H1 (cell line): ENCODE measurements around the gene RBAK. TPM values are rescaled to one million over a fixed set of nuclear protein-coding genes. Genes with fewer than 3 reads are reported as not detected.

Experiments used
- CTCF ChIA-PET: fragments of 300-600 bp; sonication (Branson Sonifier 250); formaldehyde crosslinking; loops from one replicate; lab custom pipeline; 2021; ENCODE audit not compliant: partially characterized antibody; lab: Charles Lee
- POLR2A ChIA-PET: fragments of 300-600 bp; sonication (Branson Sonifier 250); formaldehyde crosslinking; loops from one replicate; lab custom pipeline; 2021; ENCODE audit warnings: inconsistent platforms; ENCODE audit not compliant: partially characterized antibody; lab: Charles Lee
- DNase-seq, 2 experiments: peaks; one replicate each; pipeline versions ENCODE4 v3.0.0 to v3.0.0-alpha.2; 2010 to 2022; ENCODE audit warnings: low spot score in 2 of 2, low read depth in 1 of 2, mixed read lengths in 1 of 2
- FAIRE-seq: peaks from 2 replicates; lab custom pipeline; 2011; peaks lifted over from hg19 to GRCh38; lab: Jason Lieb, UNC
- H2AFZ ChIP-seq: 2 replicates; pipeline ENCODE4 v1.8.1; 2012; ENCODE audit warnings: low read length, inconsistent platforms
- H2AK5ac ChIP-seq: 2 replicates; pipeline ENCODE4 v1.6.1; 2013; ENCODE audit warnings: low read depth, low read length
- H2BK120ac ChIP-seq: replicated peaks from 2 replicates; pipeline ENCODE3; 2013; ENCODE audit warnings: low read depth, low read length, inconsistent platforms
- H2BK12ac ChIP-seq: 2 replicates; pipeline ENCODE4 v1.6.1; 2013; ENCODE audit warnings: low read depth, low read length
- H2BK15ac ChIP-seq: 2 replicates; pipeline ENCODE4 v1.6.1; 2013; ENCODE audit warnings: low read length
- H2BK20ac ChIP-seq: 2 replicates; pipeline ENCODE4 v1.6.1; 2013; ENCODE audit warnings: low read length
- H2BK5ac ChIP-seq: 2 replicates; pipeline ENCODE4 v1.6.1; 2013; ENCODE audit warnings: low read depth, low read length
- H3K14ac ChIP-seq: 2 replicates; pipeline ENCODE4 v1.6.1; 2013; ENCODE audit warnings: inconsistent platforms; ENCODE audit not compliant: insufficient read length
- H3K18ac ChIP-seq: 2 replicates; pipeline ENCODE4 v1.6.1; 2013; ENCODE audit warnings: low read length; ENCODE audit errors: extremely low read depth
- H3K23ac ChIP-seq: 2 replicates; pipeline ENCODE4 v1.6.1; 2013; ENCODE audit warnings: inconsistent platforms; ENCODE audit not compliant: insufficient read length
- H3K23me2 ChIP-seq: 2 replicates; pipeline ENCODE4 v1.6.1; 2013; ENCODE audit warnings: low read depth, low read length
- H3K27ac ChIP-seq: 2 replicates; pipeline ENCODE4 v1.6.1; 2011; ENCODE audit warnings: low read depth, low read length, inconsistent platforms
- H3K27me3 ChIP-seq, 4 experiments: replicated peaks in 1 of 4; 1 replicate in 1 of 4; 2 replicates in 3 of 4; pipeline versions ENCODE4 v1.6.1 to v1.8.1; 2011 to 2013; ENCODE audit warnings: low read length in 3 of 4, mild to moderate bottlenecking in 3 of 4, inconsistent platforms in 2 of 4, mixed read lengths in 2 of 4, moderate library complexity in 1 of 4; ENCODE audit not compliant: control insufficient read depth in 3 of 4, insufficient read depth in 3 of 4; ENCODE audit errors: extremely low read depth in 1 of 4
- H3K36me3 ChIP-seq, 4 experiments: 2 replicates each; pipeline versions ENCODE4 v1.6.1 to v1.8.1; 2011 to 2013; ENCODE audit warnings: mild to moderate bottlenecking in 4 of 4, low read length in 3 of 4, moderate library complexity in 2 of 4, control low read depth in 1 of 4, inconsistent platforms in 1 of 4; ENCODE audit not compliant: insufficient read depth in 4 of 4, control insufficient read depth in 2 of 4
- H3K4ac ChIP-seq: replicated peaks from 2 replicates; pipeline ENCODE3; 2013; ENCODE audit warnings: low read length, low read depth, mixed read lengths, inconsistent platforms; ENCODE audit not compliant: insufficient read length
- H3K4me1 ChIP-seq, 4 experiments: replicated peaks in 1 of 4; 1 replicate in 1 of 4; 2 replicates in 3 of 4; pipeline versions ENCODE4 v1.6.1 to v1.8.1; 2011 to 2013; ENCODE audit warnings: low read length in 3 of 4, inconsistent platforms in 2 of 4, mixed read lengths in 1 of 4; ENCODE audit not compliant: insufficient read depth in 4 of 4, control insufficient read depth in 3 of 4
- H3K4me2 ChIP-seq, 2 experiments: 2 replicates each; pipeline versions ENCODE4 v1.6.1 to v1.8.1; 2011 to 2013; ENCODE audit warnings: low read depth in 2 of 2, low read length in 2 of 2, control low read depth in 1 of 2, inconsistent platforms in 1 of 2, mild to moderate bottlenecking in 1 of 2; ENCODE audit not compliant: insufficient read depth in 1 of 2
- H3K4me3 ChIP-seq, 4 experiments: fragments of 200-600, 300-600 bp in 1 of 4; sonication (generic), shearing (Covaris generic), sonication (Bioruptor Twin) in 1 of 4; 2 replicates each; pipeline versions ENCODE4 v1.5.1 to v1.8.1; 2011 to 2016; ENCODE audit warnings: low read length in 4 of 4, low read depth in 3 of 4, control low read depth in 2 of 4, inconsistent platforms in 2 of 4, mild to moderate bottlenecking in 2 of 4, mixed read lengths in 1 of 4, moderate library complexity in 1 of 4; ENCODE audit not compliant: insufficient read depth in 2 of 4; ENCODE audit errors: extremely low read depth in 1 of 4
- H3K56ac ChIP-seq: replicated peaks from 2 replicates; pipeline ENCODE3; 2013; ENCODE audit warnings: low read depth, mild to moderate bottlenecking, mixed read lengths, low read length, inconsistent platforms; ENCODE audit not compliant: insufficient read length
- H3K79me1 ChIP-seq: 2 replicates; pipeline ENCODE4 v1.6.1; 2013; ENCODE audit warnings: low read depth, low read length, control low read depth
- H3K79me2 ChIP-seq, 2 experiments: 2 replicates each; pipeline versions ENCODE4 v1.6.1 to v1.8.1; 2012 to 2013; ENCODE audit warnings: low read length in 2 of 2, mild to moderate bottlenecking in 2 of 2, inconsistent platforms in 1 of 2; ENCODE audit not compliant: insufficient read depth in 2 of 2, control insufficient read depth in 1 of 2
- H3K9ac ChIP-seq, 4 experiments: replicated peaks in 1 of 4; 1 replicate in 1 of 4; 2 replicates in 3 of 4; pipeline versions ENCODE4 v1.6.1 to v1.8.1; 2011 to 2013; ENCODE audit warnings: low read depth in 3 of 4, low read length in 3 of 4, control low read depth in 2 of 4, mild to moderate bottlenecking in 2 of 4, moderate library complexity in 2 of 4, inconsistent platforms in 1 of 4; ENCODE audit errors: extremely low read depth in 1 of 4
- H3K9me3 ChIP-seq, 2 experiments: 2 replicates each; pipeline versions ENCODE4 v1.6.1 to v1.8.1; 2012 to 2013; ENCODE audit warnings: mild to moderate bottlenecking in 2 of 2, moderate library complexity in 2 of 2, control low read depth in 1 of 2, inconsistent platforms in 1 of 2, low read depth in 1 of 2, low read length in 1 of 2, mixed read lengths in 1 of 2; ENCODE audit not compliant: insufficient read depth in 2 of 2
- H4K20me1 ChIP-seq, 2 experiments: replicated peaks in 1 of 2; 2 replicates each; pipeline versions ENCODE3 to v1.8.1; 2011 to 2013; ENCODE audit warnings: inconsistent platforms in 2 of 2, low read length in 2 of 2, mild to moderate bottlenecking in 1 of 2; ENCODE audit not compliant: insufficient read depth in 2 of 2, control insufficient read depth in 1 of 2
- H4K5ac ChIP-seq: 2 replicates; pipeline ENCODE4 v1.6.1; 2013; ENCODE audit warnings: low read length, low read depth, mixed read lengths, inconsistent platforms; ENCODE audit not compliant: insufficient read length
- H4K8ac ChIP-seq: 2 replicates; pipeline ENCODE4 v1.8.0; 2013; ENCODE audit warnings: mild to moderate bottlenecking, moderate library complexity, low read length, inconsistent platforms; ENCODE audit not compliant: insufficient read depth; ENCODE audit errors: extremely low read depth
- H4K91ac ChIP-seq: replicated peaks from 2 replicates; pipeline ENCODE3; 2013; ENCODE audit warnings: low read length, mixed read lengths, inconsistent platforms; ENCODE audit not compliant: insufficient read length
- BACH1 ChIP-seq: IDR thresholded peaks from 2 replicates; pipeline ENCODE4 v1.6.1; 2012; ENCODE audit warnings: low read length, improper control_type of control experiment
- BCL11A ChIP-seq, 2 experiments: IDR thresholded peaks; one replicate each; pipeline ENCODE4 v1.6.1; 2011; ENCODE audit warnings: low read depth in 2 of 2, low read length in 2 of 2, mild to moderate bottlenecking in 2 of 2
- CEBPB ChIP-seq: IDR thresholded peaks from 2 replicates; pipeline ENCODE4 v1.6.1; 2012; ENCODE audit warnings: low read depth, low read length
- CHD1 ChIP-seq: IDR thresholded peaks from 2 replicates; pipeline ENCODE4 v1.6.1; 2012; ENCODE audit warnings: low read depth, low read length, improper control_type of control experiment
- EGR1 ChIP-seq: IDR thresholded peaks from 2 replicates; pipeline ENCODE4 v1.6.1; 2011; ENCODE audit warnings: low read depth, low read length, borderline replicate concordance
- EZH2 ChIP-seq: fragments of 200-600 bp; sonication (generic); IDR thresholded peaks from 2 replicates; pipeline ENCODE4 v1.7.1; 2012; ENCODE audit warnings: low read depth, mild to moderate bottlenecking, moderate library complexity, low read length, inconsistent platforms; ENCODE audit not compliant: severe bottlenecking
- JUND ChIP-seq: IDR thresholded peaks from 2 replicates; pipeline ENCODE4 v1.6.1; 2011; ENCODE audit warnings: mild to moderate bottlenecking, improper control_type of control experiment, low read length
- KDM1A ChIP-seq: fragments of 200-600, 300-600 bp; sonication (generic); IDR thresholded peaks from 2 replicates; pipeline ENCODE4 v1.7.1; 2016; ENCODE audit warnings: mild to moderate bottlenecking, low read length, borderline replicate concordance
- RBBP5 ChIP-seq: IDR thresholded peaks from 2 replicates; pipeline ENCODE4 v1.7.1; 2012; ENCODE audit warnings: low read depth, mild to moderate bottlenecking, inconsistent platforms, low read length, moderate library complexity, borderline replicate concordance
- RXRA ChIP-seq: IDR thresholded peaks from 2 replicates; pipeline ENCODE4 v1.6.1; 2011; ENCODE audit warnings: low read depth, mild to moderate bottlenecking, low read length, moderate library complexity; ENCODE audit not compliant: insufficient read depth
- SIRT6 ChIP-seq: IDR thresholded peaks from one replicate; pipeline ENCODE4 v1.7.1; 2012; ENCODE audit warnings: low read length, inconsistent platforms
- SP1 ChIP-seq: IDR thresholded peaks from 2 replicates; pipeline ENCODE4 v1.6.1; 2011; ENCODE audit warnings: low read depth, low read length
- TCF12 ChIP-seq: IDR thresholded peaks from 2 replicates; pipeline ENCODE4 v1.6.1; 2011; ENCODE audit warnings: low read depth, mild to moderate bottlenecking, low read length
- USF2 ChIP-seq: IDR thresholded peaks from 2 replicates; pipeline ENCODE4 v1.6.1; 2011; ENCODE audit warnings: low read length, improper control_type of control experiment
- YY1 ChIP-seq: IDR thresholded peaks from 2 replicates; pipeline ENCODE4 v1.6.1; 2011; ENCODE audit warnings: low read depth, mild to moderate bottlenecking, low read length
- WGBS, 2 experiments: shearing (Covaris generic) in 1 of 2; methylation state at CpG; one replicate each; pipeline versions ENCODE4 v1.1.6 to v1.1.7; 2013 to 2015; ENCODE audit warnings: low lambda C conversion rate in 2 of 2, mixed read lengths in 2 of 2, inconsistent platforms in 1 of 2, low coverage in 1 of 2, missing lambda C conversion rate in 1 of 2; ENCODE audit not compliant: insufficient replicate concordance in 2 of 2, insufficient coverage in 1 of 2, insufficient read length in 1 of 2; ENCODE audit errors: extremely low coverage in 1 of 2, missing lambda C conversion rate in 1 of 2; 5-methylcytosine and 5-hydroxymethylcytosine counted together
- polyA plus RNA-seq, 7 experiments: library from polyadenylated mRNA; depleted of rRNA in 3 of 7; stranded (reverse) in 5 of 7; unstranded in 2 of 7; fragments of >200 nt in 5 of 7; fragments of 200-250 nt in 2 of 7; gene quantifications; 1 replicate in 5 of 7; 2 replicates in 1 of 7; 4 replicates in 1 of 7; pipeline versions ENCODE4 v1.2.1 to v1.2.3, GENCODE V29; 2011 to 2013; ENCODE audit warnings: missing spikeins in 2 of 7, mixed read lengths in 2 of 7
- total RNA-seq: library from RNA; stranded (reverse); fragmentation: NEBNext Ultra II Directional; extraction: Animal tissue kit (Norgen Biotek cat#: 25700); gene quantifications from 2 replicates; pipeline ENCODE4 v1.2.1, GENCODE V29; 2021

The RBAK gene
- total and polyA plus RNA-seq, 2 of the 8 experiments (the other 6 are each of a cell fraction or from before 2014, with no cell fraction given), result 1.9 to 18.2 TPM

GRCh38 chr7:5043661-5044060, 2.0 kb upstream of the RBAK start:
- no peaks in the 10 kb centered on the region for H3K4me1 ChIP-seq
- no peak overlapping the region for H3K4me3 ChIP-seq
- H3K27ac ChIP-seq, result no peak overlapping the region
- no peak overlapping the region for H3K56ac ChIP-seq
- no peak overlapping the region for H2BK12ac ChIP-seq
- H2AK5ac ChIP-seq, result no peak overlapping the region
- ChIA-PET CTCF (interaction anchor here (0.6 kb wide), 1 partner anchor 1349 kb away, joined by 3 read pairs; no protein-coding TSS in a partner anchor), POLR2A (interaction anchor here (0.7 kb wide), 1 partner anchor 106 kb away, joined by 4 read pairs; no protein-coding TSS in a partner anchor)
- H3K4ac ChIP-seq, result no peak overlapping the region
- H2BK20ac ChIP-seq, result no peak overlapping the region
- no peak overlapping the region for H3K9ac ChIP-seq
- H2BK5ac ChIP-seq, result no peak overlapping the region
- no peaks in the 10 kb centered on the region for H3K27me3 ChIP-seq
- no peak overlapping the region for H3K23ac ChIP-seq
- H4K5ac ChIP-seq, result no peak overlapping the region
- no peak overlapping the region for H2BK120ac ChIP-seq
- H3K18ac ChIP-seq, result no peak overlapping the region
- H3K14ac ChIP-seq, result no peak overlapping the region
- H3K79me1 ChIP-seq, result no peaks in the 10 kb centered on the region
- 80% methylated on average over 2 of the region's 2 CpGs; no CpG with 5 or more reads in 1 of the 2 experiments for WGBS, 2 experiments
- no peak overlapping the region for H2AFZ ChIP-seq
- H4K20me1 ChIP-seq, result no peaks in the 10 kb centered on the region
- no peak for DNase-seq
- no peak for FAIRE-seq
- H4K91ac ChIP-seq, result no peak overlapping the region
- no peaks in the 10 kb centered on the region for H3K9me3 ChIP-seq
- H2BK15ac ChIP-seq, result no peak overlapping the region
- no peak overlapping the region for H3K4me2 ChIP-seq
- H3K36me3 ChIP-seq, result peaks cover 0 to 3% (median under 1%) of the 10 kb centered on the region in 4 experiments; a peak in 3 of 8 replicates
- H4K8ac ChIP-seq, result no peak overlapping the region
- H3K79me2 ChIP-seq, result peaks cover 0 to 7% of the 10 kb centered on the region in 2 experiments; a peak in 1 of 4 replicates
- no peaks in the 10 kb centered on the region for H3K23me2 ChIP-seq
- TF ChIP-seq CEBPB, result no peak
- no peak for TF ChIP-seq SIRT6
- no peak for TF ChIP-seq EGR1
- TF ChIP-seq EZH2, result no peak
- TF ChIP-seq JUND, result no peak
- TF ChIP-seq USF2, result no peak
- TF ChIP-seq BACH1, result no peak
- no peak for TF ChIP-seq YY1
- no peak for TF ChIP-seq RBBP5
- no peak for TF ChIP-seq RXRA
- no peak for TF ChIP-seq KDM1A
- no peak for TF ChIP-seq BCL11A (IDR thresholded peaks at IDR 0.05; ENCODE audit: low read depth in 2 of 2, low read length in 2 of 2)
- no peak for TF ChIP-seq CHD1
- no peak for TF ChIP-seq SP1
- no peak for TF ChIP-seq TCF12
